AG04450 (cell line): Measurements from ENCODE around the gene DIP2B. TPM values are rescaled to one million over a fixed set of nuclear protein-coding genes. Genes with fewer than 3 reads are reported as not detected.

Experiments used
- CTCF ChIA-PET: fragments of 300-600, 350-600 bp; formaldehyde crosslinking; extraction: SDS; loops from one replicate; lab custom pipeline; 2022; ENCODE audit warnings: antibody characterized with exemption, inconsistent platforms; lab: Charles Lee
- POLR2A ChIA-PET: fragments of 350-600 bp; formaldehyde crosslinking; extraction: SDS; loops from one replicate; lab custom pipeline; 2021; ENCODE audit warnings: antibody characterized with exemption, inconsistent platforms; lab: Yijun Ruan, JAX
- DNase-seq: peaks from one replicate; pipeline ENCODE4 v3.0.0-alpha.2; 2011; ENCODE audit warnings: low read depth, low spot score
- H3K27ac ChIP-seq: one replicate; pipeline ENCODE4 v1.5.1; 2012; ENCODE audit warnings: low read depth, low read length, control low read depth
- H3K27me3 ChIP-seq: one replicate; pipeline ENCODE4 v1.6.0; 2012; ENCODE audit warnings: low read length; ENCODE audit not compliant: control insufficient read depth, insufficient read depth
- H3K4me3 ChIP-seq: 2 replicates; pipeline ENCODE4 v1.5.1; 2011; ENCODE audit warnings: mild to moderate bottlenecking, low read depth, low read length, control low read depth
- H3K9me3 ChIP-seq: 2 replicates; pipeline ENCODE4 v1.5.1; 2012; ENCODE audit warnings: low read length; ENCODE audit not compliant: control insufficient read depth, insufficient read depth
- CTCF ChIP-seq: IDR thresholded peaks from 2 replicates; pipeline ENCODE4 v1.5.1; 2011; ENCODE audit warnings: low read depth, low read length, control low read depth, inconsistent platforms
- polyA plus RNA-seq: library from polyadenylated mRNA; depleted of rRNA; stranded (reverse); fragments of >200 nt; gene quantifications from 2 replicates; pipeline ENCODE4 v1.2.3, GENCODE V29; 2011

DIP2B gene
- polyA plus RNA-seq, 1 experiment, result 22.0 TPM

DNA sequence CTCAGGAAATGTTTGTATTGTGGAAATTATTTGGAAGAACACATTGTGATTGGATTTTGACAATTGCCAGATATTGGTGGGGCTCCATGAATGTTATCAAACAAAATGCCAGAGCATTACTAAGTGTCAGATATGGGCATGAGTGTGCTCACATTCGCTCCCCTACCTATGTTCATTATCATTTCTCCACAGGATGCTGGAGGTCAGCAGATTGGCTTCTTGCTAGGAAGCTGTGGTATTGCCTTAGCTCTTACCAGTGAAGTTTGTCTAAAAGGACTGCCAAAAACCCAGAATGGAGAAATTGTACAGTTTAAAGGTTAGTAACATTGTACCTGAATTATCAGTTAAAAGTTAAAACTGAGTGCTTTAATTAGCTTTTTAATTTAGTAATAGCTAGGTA, 180.9 kb downstream of the DIP2B start:
- ChIA-PET POLR2A (no interaction called here), CTCF (no interaction called here)
- no peak for TF ChIP-seq CTCF
- Histone ChIP-seq H3K9me3 (no peaks in the 10 kb centered on the region), H3K27me3 (no peaks in the 10 kb centered on the region), H3K4me3 (no peak overlapping the region), H3K27ac (no peak overlapping the region)
- no peak for DNase-seq

DNA sequence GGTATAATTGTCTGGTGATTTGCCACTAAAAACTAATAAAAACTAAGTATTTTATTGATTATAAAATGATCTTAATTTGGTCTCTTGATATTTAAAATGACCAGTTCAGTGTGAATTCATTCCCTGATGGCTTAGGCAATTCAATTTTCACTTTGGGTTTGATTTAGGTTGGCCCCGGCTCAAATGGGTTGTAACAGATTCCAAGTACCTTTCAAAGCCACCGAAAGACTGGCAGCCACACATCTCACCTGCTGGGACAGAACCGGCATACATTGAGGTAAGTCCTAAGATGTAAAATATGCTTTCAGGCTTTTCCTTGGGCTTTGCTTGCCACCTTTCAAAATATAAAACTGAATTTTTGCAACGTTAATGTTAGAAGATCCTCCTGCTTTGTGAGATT, 181.6 kb downstream of the DIP2B start:
- no peak for DNase-seq
- no peaks in the 10 kb centered on the region for H3K27me3 ChIP-seq
- no peak for TF ChIP-seq CTCF
- no peaks in the 10 kb centered on the region for H3K9me3 ChIP-seq
- POLR2A ChIA-PET, result no interaction called here
- CTCF ChIA-PET, result no interaction called here
- H3K27ac ChIP-seq, result no peak overlapping the region
- no peak overlapping the region for H3K4me3 ChIP-seq

DNA sequence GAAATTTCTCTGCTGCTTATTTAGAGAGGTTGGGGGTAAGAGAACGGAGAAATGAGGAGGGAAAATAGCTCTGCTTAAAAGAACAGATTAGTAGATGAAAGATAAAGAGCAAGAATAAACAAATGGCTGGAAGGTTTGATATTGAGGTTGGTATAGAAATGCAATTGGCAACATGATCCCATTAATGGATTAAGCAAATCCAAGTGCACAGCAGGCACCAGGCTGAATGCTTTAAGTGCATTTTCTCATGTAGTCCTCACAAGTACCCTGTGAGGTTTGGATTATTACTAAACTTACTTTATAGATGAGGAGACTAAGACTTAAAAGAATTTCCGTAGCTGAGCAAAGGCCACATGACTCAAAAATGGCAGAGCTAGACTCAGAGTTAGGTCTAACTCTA, 182.2 kb downstream of the DIP2B start:
- no peaks in the 10 kb centered on the region for H3K27me3 ChIP-seq
- H3K27ac ChIP-seq, result no peak overlapping the region
- no peaks in the 10 kb centered on the region for H3K9me3 ChIP-seq
- TF ChIP-seq CTCF, result no peak
- H3K4me3 ChIP-seq, result no peak overlapping the region
- ChIA-PET CTCF (no interaction called here), POLR2A (no interaction called here)
- DNase-seq, result no peak

DNA sequence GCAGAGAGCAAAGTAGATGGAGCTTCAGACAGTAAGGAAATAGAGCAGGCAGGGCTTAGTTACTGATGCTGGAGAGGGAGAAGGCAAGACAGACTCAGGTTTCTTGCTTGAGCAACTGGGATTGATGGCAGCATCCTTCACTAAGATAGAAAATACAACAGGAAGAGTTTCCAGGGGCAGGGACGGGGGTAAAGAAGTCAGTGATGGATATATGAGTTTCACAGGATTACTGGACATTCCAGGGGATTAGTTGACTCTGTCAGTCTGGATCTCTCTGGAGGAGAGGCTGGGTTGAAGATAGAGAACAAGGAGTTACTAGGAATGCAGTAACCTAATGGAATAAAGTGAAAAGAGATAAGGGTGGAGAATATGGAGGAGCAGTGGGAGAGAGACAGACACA, 184.7 kb downstream of the DIP2B start:
- Histone ChIP-seq H3K27ac (no peak overlapping the region), H3K4me3 (no peak overlapping the region), H3K9me3 (no peaks in the 10 kb centered on the region), H3K27me3 (no peaks in the 10 kb centered on the region)
- ChIA-PET POLR2A (no interaction called here), CTCF (no interaction called here)
- DNase-seq, result no peak
- no peak for TF ChIP-seq CTCF

DNA sequence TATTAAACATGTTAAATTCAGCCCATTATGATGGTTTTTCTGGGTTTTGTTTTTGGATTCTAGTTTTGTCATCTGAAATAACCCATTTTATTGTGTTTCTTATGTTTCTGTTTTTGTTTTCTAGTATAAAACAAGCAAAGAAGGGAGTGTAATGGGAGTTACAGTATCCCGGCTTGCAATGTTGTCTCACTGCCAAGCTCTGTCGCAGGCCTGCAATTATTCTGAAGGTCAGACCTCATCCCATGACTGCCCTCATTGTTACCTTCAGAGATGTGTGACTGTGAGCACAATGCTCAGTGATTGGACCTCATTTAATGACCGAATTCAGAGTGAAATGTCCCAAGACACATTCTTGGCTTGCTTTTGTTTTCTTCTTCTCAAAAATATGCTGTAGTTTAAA, 186.1 kb downstream of the DIP2B start:
- Histone ChIP-seq H3K27me3 (no peaks in the 10 kb centered on the region), H3K9me3 (no peaks in the 10 kb centered on the region), H3K4me3 (no peak overlapping the region), H3K27ac (no peak overlapping the region)
- CTCF ChIA-PET, result interaction anchor here (1.1 kb wide), 1 partner anchor 187 kb away, joined by 4 read pairs; no protein-coding TSS in a partner anchor
- TF ChIP-seq CTCF, result no peak
- DNase-seq, result no peak
- POLR2A ChIA-PET, result no interaction called here
